Hindlimb muscle (tissue), 1 donor: ENCODE data around the gene MPC2. TPM values are rescaled to one million over a fixed set of nuclear protein-coding genes. Genes with fewer than 3 reads are reported as not detected.
"Not testable (repeated sequence)": the region's sequence is repeated elsewhere in the genome, so short reads cannot be mapped to it uniquely, and the experiment has no call there.

ENCODE experiments used
- DNase-seq: peaks from one replicate; pipeline ENCODE4 v3.0.0-alpha.2; 2013
- polyA plus RNA-seq: library from polyadenylated mRNA; unstranded; fragments of 120-200 nt; gene quantifications from one replicate; pipeline ENCODE4 v1.2.1, GENCODE V29; 2013; ENCODE audit not compliant: insufficient read length

MPC2 gene
- polyA plus RNA-seq, 1 donor: 61.0 TPM

GRCh38 chr1:167934426-167935215 lies 2.3 kb downstream of the MPC2 start:
- DNase-seq: no peak

GRCh38 chr1:167933788-167934187 lies 3.1 kb downstream of the MPC2 start:
- DNase-seq: no peak

- no peak for DNase-seq
Measured at GRCh38 chr1:167929725-167930124, 7.1 kb downstream of the MPC2 start.

GRCh38 chr1:167928919-167929318 lies 8.0 kb downstream of the MPC2 start:
- DNase-seq: not testable (repeated sequence)

GRCh38 chr1:167928457-167928852 lies 8.4 kb downstream of the MPC2 start:
- DNase-seq: no peak

- no peak for DNase-seq
Measured at GRCh38 chr1:167927046-167927754, 9.7 kb downstream of the MPC2 start.

- no peak for DNase-seq
Measured at GRCh38 chr1:167926486-167926997, 10.3 kb downstream of the MPC2 start.

GRCh38 chr1:167924543-167925231 lies 12.2 kb downstream of the MPC2 start:
- DNase-seq: no peak

- DNase-seq: no peak
Measured at GRCh38 chr1:167924102-167924501, 12.8 kb downstream of the MPC2 start.

- no peak for DNase-seq
Measured at GRCh38 chr1:167923324-167924056, 13.4 kb downstream of the MPC2 start.

GRCh38 chr1:167922611-167923074 lies 14.2 kb downstream of the MPC2 start:
- no peak for DNase-seq

- DNase-seq: no peak
Measured at GRCh38 chr1:167922023-167922422, 14.8 kb downstream of the MPC2 start.

- no peak for DNase-seq
Measured at GRCh38 chr1:167916766-167917511, 19.9 kb downstream of the MPC2 start.

GRCh38 chr1:167915569-167915968 lies 21.3 kb downstream of the MPC2 start:
- DNase-seq: no peak

GRCh38 chr1:167913895-167914496 lies 22.9 kb downstream of the MPC2 start, which contains the start of gene ADCY10:
TSS of gene ADCY10 (minus strand) at chr1:167914134. CDS start at chr1:167905140, 8,994 bp downstream.
- no peak for DNase-seq

- no peak for DNase-seq
Measured at GRCh38 chr1:167912294-167912693, 24.6 kb downstream of the MPC2 start.

- no peak for DNase-seq
Measured at GRCh38 chr1:167911413-167911812, 25.5 kb downstream of the MPC2 start.

- no peak for DNase-seq
Measured at GRCh38 chr1:167910530-167910929, 26.3 kb downstream of the MPC2 start.

GRCh38 chr1:167909691-167910180 lies 27.1 kb downstream of the MPC2 start:
- no peak for DNase-seq

- no peak for DNase-seq
Measured at GRCh38 chr1:167905671-167906070, 31.2 kb downstream of the MPC2 start.

- no peak for DNase-seq
Measured at GRCh38 chr1:167905182-167905581, 31.7 kb downstream of the MPC2 start.
